Mesenteric fat pad (tissue), 1 donor: Measurements from ENCODE around the gene C2orf81. TPM values are rescaled to one million over a fixed set of nuclear protein-coding genes. Genes with fewer than 3 reads are reported as not detected.

Source experiments
- DNase-seq: peaks from one replicate; pipeline ENCODE4 v3.0.0-alpha.2; 2020; ENCODE audit warnings: low spot score
- total RNA-seq: library from RNA; stranded (reverse); fragmentation: NEBNext Ultra II Directional; extraction: Animal tissue kit (Norgen Biotek cat#: 25700); gene quantifications from one replicate; pipeline ENCODE4 v1.2.1, GENCODE V29; 2021
- donor health status: DM: yes; HTN: yes; CAD: no.

The C2orf81 gene
- total RNA-seq, 1 donor from 2014 or later, result 1.1 TPM

GRCh38 chr2:74391580-74392448 lies 29.6 kb downstream of the C2orf81 start:
- DNase-seq, result peak; percentile 97

- no peak for DNase-seq
Measured at GRCh38 chr2:74391209-74391579, 30.2 kb downstream of the C2orf81 start.

- no peak for DNase-seq
Measured at GRCh38 chr2:74390606-74391005, 30.8 kb downstream of the C2orf81 start.

GRCh38 chr2:74387346-74387745 lies 34.1 kb downstream of the C2orf81 start:
- DNase-seq, result no peak

GRCh38 chr2:74385396-74385795 lies 36.0 kb downstream of the C2orf81 start:
- DNase-seq, result no peak

GRCh38 chr2:74384051-74384450 lies 37.4 kb downstream of the C2orf81 start:
- no peak for DNase-seq

GRCh38 chr2:74383254-74383653 lies 38.2 kb downstream of the C2orf81 start:
- no peak for DNase-seq

- DNase-seq, result no peak
Measured at GRCh38 chr2:74381751-74382150, 39.7 kb downstream of the C2orf81 start.

GRCh38 chr2:74379851-74380789 lies 41.3 kb downstream of the C2orf81 start, which contains the start of gene DCTN1:
Gene DCTN1, minus strand, starts transcription at chr2:74380311. Its CDS starts 274 bp downstream, at chr2:74380037.
- DNase-seq, result no peak

GRCh38 chr2:74378007-74378406 lies 43.4 kb downstream of the C2orf81 start:
- DNase-seq, result no peak

- no peak for DNase-seq
Measured at GRCh38 chr2:74375838-74376237, 45.6 kb downstream of the C2orf81 start.

- DNase-seq, result no peak
Measured at GRCh38 chr2:74374509-74375205, 46.8 kb downstream of the C2orf81 start.

- DNase-seq, result no peak
Measured at GRCh38 chr2:74373985-74374384, 47.4 kb downstream of the C2orf81 start.

- DNase-seq, result no peak
Measured at GRCh38 chr2:74373221-74373676, 48.2 kb downstream of the C2orf81 start.

GRCh38 chr2:74372674-74373073 lies 48.7 kb downstream of the C2orf81 start:
- DNase-seq, result no peak

GRCh38 chr2:74371421-74371820 lies 50.0 kb downstream of the C2orf81 start:
- DNase-seq, result no peak

- DNase-seq, result peak; percentile 53
Measured at GRCh38 chr2:74369976-74370375, 51.4 kb downstream of the C2orf81 start.

- no peak for DNase-seq
Measured at GRCh38 chr2:74368499-74368898, 52.9 kb downstream of the C2orf81 start.

GRCh38 chr2:74367789-74368188 lies 53.6 kb downstream of the C2orf81 start:
- DNase-seq, result no peak

GRCh38 chr2:74366036-74366435 lies 55.4 kb downstream of the C2orf81 start:
- DNase-seq, result no peak
